ENCODE data around the gene OR52E6. TPM values are rescaled to one million over a fixed set of nuclear protein-coding genes. Genes with fewer than 3 reads are reported as not detected.

The OR52E6 gene
- not detected in 2 replicates for total RNA-seq

DNA sequence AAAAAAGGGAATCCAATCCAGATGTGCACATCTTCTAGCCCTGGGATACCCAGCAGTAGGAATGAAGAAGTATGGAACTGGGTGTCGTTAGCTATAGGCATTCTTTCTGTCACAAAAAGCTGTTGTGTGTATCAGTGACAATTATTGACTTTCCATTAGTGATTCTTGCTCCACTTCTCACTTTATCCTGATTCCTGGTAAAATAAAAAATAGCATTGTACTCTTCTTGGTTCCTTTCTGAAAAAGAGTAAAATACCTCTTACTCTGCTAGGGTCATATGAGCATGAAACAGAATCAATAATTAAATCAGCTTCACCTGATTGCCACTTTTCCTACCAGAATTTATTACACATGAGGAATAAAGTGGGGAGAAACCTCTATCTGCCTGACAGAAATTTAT, at the start of gene OR52E6:
Gene OR52E6 (minus strand): TSS at position 101 of the 400 bp plus-strand sequence. CDS start 0 bp downstream, at position 101.

DNA sequence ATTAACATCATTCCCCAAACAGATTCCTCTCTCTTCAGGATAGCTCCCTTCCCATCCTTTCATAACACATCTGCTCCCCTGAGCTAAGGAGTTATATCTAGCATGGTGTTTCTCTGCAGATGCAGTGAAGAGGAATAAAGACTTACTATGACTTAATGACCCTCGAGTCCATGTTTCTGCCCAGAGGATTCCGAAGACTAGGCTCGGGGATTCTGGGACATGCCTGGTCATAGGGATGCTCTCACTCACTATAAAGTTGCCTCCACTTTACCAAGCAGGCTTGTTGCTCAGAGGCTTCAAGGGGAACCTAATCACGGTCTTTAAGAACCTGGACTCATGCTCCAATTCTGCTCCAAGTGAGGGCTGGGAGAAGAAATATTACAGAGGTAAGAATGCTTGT, 38.6 kb upstream of the OR52E6 start, which contains the start of gene OR52E4:
Gene OR52E4 (plus strand): TSS at position 301 of the 400 bp plus-strand sequence. CDS start 3,664 bp downstream, outside the sequence.

DNA sequence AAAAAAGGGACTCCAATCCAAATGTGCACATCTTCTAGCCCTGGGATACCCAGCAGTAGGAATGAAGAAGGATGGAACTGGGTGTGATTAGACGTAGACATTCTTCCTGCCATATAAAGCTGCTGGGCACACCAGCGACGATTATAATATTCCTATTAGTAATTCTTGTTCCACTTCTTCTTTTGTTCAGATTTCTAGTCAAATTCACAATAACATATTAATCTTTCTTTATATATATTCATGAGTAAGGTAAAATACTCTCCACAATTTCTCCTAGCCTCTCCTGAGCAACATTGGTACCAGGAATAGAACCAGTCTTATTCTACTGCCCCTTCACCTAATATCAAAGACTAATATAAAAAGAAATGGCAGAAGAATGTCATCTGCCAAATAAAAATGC, 15.9 kb upstream of the OR52E6 start, which contains the start of gene OR52E8:
Gene OR52E8 (minus strand): TSS at position 101 of the 400 bp plus-strand sequence. CDS start 0 bp downstream, at position 101.

DNA sequence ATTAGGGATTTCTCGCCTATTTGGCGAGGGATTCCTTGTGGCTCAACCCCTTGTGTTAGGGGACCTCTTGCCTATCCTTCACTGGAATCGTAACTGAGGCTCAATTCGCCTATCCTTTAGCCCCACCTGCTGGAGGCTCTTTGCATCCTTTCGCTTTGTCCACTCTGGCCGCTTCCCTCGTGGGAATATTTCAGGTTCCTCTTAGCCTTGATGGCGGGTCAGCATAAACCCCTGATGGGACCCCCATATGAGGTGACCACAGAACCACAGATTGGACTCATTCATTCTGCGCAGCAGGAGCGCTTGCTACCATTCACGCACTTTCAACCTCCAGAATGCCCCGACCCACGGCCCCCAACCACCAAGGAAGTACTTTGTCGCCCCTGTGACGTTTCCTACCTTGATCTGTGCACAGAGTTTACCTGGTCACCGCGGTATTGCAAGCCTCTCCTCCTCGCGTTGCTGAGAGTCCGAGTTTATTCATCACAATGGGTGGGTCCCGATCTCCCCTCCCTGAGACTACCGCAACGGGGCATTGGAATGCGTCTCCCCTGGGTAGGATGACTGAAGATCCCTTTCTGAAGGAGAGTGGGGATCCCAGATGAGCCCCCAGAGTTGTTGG, 33.1 kb downstream of the OR52E6 start, which contains the start of gene OR52N2:
Gene OR52N2 (plus strand): TSS at position 425 of the 622 bp plus-strand sequence. CDS start 11,412 bp downstream, outside the sequence.

DNA sequence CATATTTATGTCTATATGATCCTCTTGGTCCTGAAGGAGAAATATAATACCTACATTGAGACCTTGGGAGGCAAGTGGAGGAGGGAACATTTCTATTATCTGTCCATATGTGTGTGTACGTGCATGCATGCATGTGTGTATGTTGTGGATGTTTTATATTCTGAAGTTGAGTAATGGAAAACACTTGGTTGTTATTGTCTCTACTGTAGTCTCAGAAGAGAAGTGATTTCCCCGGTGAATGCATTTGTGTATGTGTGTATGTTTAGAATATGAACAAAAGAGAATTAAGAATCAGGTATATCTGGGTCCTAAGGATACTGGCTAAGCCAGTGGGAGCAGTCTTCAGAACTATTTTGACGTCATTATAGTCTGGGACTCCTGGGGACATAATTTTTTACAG, 50.5 kb downstream of the OR52E6 start, which contains the start of gene OR52N1:
Gene OR52N1 (minus strand): TSS at position 101 of the 400 bp plus-strand sequence. CDS start 2,449 bp downstream, outside the sequence.

Other genes starting within 250 kb of the OR52E6 start
- gene TRIM6, start 245.3 kb downstream of the OR52E6 start, total RNA-seq: 1.1 and 5.0 TPM in 2 replicates
- 6.6 TPM in 2 replicates for gene TRIM34, start 216.9 kb downstream of the OR52E6 start, total RNA-seq
- 19.7 TPM in 2 replicates for gene TRIM5, start 156.8 kb downstream of the OR52E6 start, total RNA-seq
- 52.5 and 87.9 TPM in 2 replicates for gene TRIM22, start 152.1 kb downstream of the OR52E6 start, total RNA-seq
- gene OR56B1, start 105.4 kb downstream of the OR52E6 start, total RNA-seq: not detected in 2 replicates
- gene OR52N4, start 87.7 kb downstream of the OR52E6 start, total RNA-seq: not detected in 2 replicates
- not detected in 2 replicates for gene OR52N5, start 58.5 kb downstream of the OR52E6 start, total RNA-seq
- not detected in 2 replicates for gene OR52N1, start 50.6 kb downstream of the OR52E6 start, total RNA-seq
- not detected in 2 replicates for gene OR52N2, start 33.0 kb downstream of the OR52E6 start, total RNA-seq
- not detected in 2 replicates for gene OR52E8, start 15.8 kb upstream of the OR52E6 start, total RNA-seq
- not detected in 2 replicates for gene OR52E4, start 38.7 kb upstream of the OR52E6 start, total RNA-seq
- not detected in 2 replicates for gene OR52E5, start 51.3 kb upstream of the OR52E6 start, total RNA-seq
- not detected in 2 replicates for gene OR56A3, start 100.4 kb upstream of the OR52E6 start, total RNA-seq
- not detected in 2 replicates for gene OR56A5, start 126.6 kb upstream of the OR52E6 start, total RNA-seq
- gene OR52L1, start 145.1 kb upstream of the OR52E6 start, total RNA-seq: not detected in 2 replicates
- not detected in 2 replicates for gene OR56A4, start 165.0 kb upstream of the OR52E6 start, total RNA-seq
- not detected in 2 replicates for gene OR56A1, start 188.9 kb upstream of the OR52E6 start, total RNA-seq

Data from cardiac ventricle fibroblast (primary cell).